HG03460 (cell line): ENCODE measurements around the gene ASB18.

Source experiments
- ATAC-seq: cut with Tn5 transposase; IDR thresholded peaks from one replicate; pipeline ENCODE4 v1.9.1; 2021; ENCODE audit not compliant: unreplicated experiment

Gene ASB18

GRCh38 chr2:236209996-236210395 is 54.2 kb downstream of the ASB18 start:
- ATAC-seq: no peak

GRCh38 chr2:236209535-236209934 is 54.7 kb downstream of the ASB18 start:
- ATAC-seq: no peak

- ATAC-seq: no peak
Observed at GRCh38 chr2:236208019-236208926, 55.9 kb downstream of the ASB18 start.

DNA sequence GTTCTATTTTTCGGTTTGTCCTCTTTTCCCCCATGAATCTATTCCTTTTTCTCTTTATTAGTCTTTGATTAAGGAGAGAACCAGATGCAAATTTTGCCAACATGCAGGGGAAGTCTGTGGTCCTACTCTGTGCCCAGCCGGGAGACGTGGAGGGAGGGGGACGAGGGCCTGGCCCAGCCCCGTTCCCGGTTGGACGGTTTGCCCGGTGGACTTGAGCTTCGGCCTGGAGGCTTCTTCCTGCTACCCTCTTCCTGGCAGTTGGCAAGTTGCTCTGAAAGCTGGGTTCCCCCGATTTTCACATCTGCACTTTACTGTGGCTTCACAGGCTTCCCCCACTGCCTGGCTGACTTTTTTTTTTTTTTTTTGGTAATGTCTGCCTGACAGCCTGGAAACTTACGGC is 56.7 kb downstream of the ASB18 start:
- ATAC-seq: no peak

GRCh38 chr2:236205867-236206645 is 58.1 kb downstream of the ASB18 start:
- ATAC-seq: no peak

GRCh38 chr2:236204953-236205352 is 59.3 kb downstream of the ASB18 start:
- ATAC-seq: no peak

DNA sequence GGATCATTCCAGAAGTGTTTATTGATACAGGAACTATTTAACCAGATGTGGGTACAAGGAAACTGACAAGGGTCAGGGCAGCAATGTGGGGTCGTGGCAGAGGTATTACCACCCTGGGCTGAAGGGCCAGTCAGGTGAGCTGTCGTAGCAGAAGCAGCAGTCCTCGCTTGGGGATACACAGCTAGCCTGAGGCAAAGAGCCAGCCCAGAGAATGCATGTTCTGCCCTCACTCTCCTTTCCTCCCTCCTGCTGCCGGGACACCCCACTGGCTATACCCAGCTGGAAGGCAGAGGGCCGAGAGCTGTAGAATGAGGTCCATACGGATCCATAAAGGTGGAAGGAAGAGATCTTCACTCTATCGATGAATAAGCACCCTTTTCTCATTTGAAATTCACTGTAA is 63.8 kb downstream of the ASB18 start:
- ATAC-seq: no peak

- ATAC-seq: no peak
Observed at GRCh38 chr2:236196366-236196765, 67.8 kb downstream of the ASB18 start.

- no peak for ATAC-seq
Observed at GRCh38 chr2:236195726-236196125, 68.5 kb downstream of the ASB18 start.

DNA sequence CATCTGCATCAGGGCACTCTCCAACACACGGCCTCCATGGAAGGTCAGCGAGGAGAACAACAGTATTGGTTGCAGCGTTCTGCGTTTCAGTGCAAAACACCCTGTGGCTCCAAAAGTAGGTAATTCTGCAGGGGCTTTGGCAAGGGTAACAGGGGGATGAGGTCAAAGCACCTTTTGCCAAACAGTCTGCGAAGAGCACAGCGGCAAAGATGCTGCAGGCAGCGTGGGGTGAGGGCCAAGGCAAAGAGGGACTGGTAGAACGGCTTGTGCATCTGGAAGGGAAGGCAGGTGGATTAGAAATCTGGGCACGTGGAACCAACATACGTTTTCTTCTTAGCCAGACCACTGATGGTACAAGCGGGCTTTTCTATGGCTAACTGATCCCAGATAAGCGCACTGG is 69.4 kb downstream of the ASB18 start:
- no peak for ATAC-seq

- no peak for ATAC-seq
Observed at GRCh38 chr2:236193026-236193425, 71.2 kb downstream of the ASB18 start.

- no peak for ATAC-seq
Observed at GRCh38 chr2:236190674-236191073, 73.5 kb downstream of the ASB18 start.

- ATAC-seq: no peak
Observed at GRCh38 chr2:236184701-236185100, 79.5 kb downstream of the ASB18 start.

DNA sequence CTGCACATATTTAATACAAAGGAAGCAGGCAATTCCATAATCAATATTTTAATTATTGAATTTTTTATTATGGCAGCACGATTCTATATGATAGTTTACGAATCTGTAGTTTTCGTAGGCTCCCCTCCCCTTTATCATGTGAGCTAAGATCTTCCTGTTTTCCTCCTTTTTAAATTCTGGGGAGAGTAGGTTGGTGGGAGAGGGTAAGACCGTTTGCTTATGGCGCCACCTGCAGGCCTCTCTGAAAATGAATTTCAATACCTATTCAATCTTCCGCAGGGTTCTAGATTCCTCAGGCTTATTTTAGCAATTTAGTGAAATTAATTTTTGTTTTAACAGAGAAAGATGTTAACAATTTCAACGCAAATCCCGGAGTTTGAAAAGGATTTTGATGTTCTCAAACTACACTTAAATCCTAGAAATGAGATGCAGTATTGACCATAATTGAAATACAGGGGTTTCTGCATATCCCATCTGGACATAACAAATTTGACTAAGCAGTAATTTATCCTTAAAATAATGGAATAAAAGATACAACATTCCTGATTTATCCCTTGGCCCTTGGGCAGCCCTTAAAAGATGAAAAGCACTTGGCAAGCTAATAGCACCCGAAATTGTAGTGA is 83.3 kb downstream of the ASB18 start:
- ATAC-seq: no peak

DNA sequence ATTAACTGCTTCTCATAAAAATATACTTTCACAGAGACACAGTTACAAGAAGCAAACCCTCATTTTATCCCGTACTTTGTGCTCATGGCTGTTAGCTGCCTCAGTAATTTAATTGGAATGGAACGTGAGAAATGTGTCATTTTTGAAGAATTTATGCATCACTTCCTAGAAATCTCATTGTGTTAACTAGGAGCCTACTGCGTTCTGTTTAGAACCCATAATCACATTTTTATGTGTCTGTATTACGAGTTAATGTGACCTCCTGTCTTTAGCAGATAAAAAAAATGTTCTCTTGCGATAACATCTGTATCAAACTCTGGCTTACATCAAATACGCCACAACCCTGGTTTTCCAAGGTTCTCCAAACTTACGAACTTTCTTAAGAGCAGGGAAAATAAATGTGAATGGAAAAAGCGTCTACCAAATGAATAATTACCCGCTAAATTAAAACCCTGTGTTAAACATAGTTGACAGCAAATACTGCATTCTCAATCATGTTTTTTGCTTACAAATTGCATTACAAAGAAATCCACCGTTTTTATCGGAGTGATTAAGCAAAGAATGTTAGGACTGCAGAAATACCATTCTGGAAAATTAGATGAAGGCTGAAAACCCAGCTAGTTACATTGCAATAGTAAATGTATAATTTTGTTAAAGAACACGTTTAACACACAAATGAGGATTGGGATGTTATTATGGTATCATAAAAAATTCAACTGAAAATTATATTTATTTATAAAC is 84.0 kb downstream of the ASB18 start:
- ATAC-seq: no peak

DNA sequence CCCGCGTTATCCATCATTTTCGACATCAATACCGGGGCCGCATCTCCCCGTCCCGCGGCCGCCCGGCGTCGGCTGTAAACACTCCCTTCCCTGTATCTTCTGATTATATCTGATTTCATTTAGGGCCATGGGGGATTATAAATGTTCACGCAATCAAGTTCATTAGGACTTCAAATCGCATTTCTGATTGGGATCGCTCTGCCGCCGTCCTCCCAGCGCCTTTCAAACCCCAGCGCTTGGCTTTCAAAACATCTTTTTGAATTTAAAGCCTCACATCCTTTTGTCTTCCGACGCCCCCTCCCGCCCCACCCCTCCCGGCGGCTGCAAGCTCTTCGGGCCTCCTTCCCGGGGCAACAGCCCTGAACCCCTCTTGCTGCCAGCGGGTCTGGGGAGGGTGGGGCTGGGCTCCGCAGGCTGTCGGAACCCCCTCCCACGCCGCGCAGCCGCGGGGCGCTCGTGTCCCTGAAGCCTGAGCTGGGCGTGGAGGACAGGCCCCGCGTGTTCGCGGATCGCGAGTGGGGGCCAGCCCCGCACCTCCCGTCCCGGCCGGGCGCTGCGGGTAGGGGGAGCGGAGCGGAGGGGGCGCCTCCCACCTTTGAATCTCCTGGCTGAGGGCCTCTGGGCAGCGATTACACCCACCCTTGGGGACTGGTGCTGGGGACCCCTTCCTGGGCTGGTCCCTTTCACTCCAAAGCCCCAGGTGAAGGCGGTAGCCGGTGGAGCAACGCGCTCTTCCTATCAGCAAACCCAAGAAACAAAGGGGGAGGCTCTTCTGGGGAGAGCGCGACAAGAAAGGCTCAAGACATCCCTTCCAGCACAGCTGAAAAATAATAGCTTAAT is 84.8 kb downstream of the ASB18 start:
- no peak for ATAC-seq

DNA sequence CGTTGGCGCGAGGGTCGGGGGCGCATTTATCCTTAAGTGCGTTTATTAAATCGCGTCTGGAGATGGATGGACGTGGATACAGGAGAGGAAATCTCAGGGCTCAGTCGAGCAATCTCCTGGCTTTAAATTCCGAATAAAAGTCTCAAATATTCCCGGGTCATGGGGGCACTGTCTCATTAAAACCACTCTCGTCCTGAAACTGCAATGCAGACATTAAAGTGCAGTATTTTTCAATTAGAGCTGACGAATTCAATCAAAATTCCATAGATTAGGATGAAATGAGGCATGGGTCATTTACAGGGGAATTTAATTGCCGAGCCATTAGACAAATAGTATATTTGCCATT is 85.3 kb downstream of the ASB18 start:
- ATAC-seq: no peak

DNA sequence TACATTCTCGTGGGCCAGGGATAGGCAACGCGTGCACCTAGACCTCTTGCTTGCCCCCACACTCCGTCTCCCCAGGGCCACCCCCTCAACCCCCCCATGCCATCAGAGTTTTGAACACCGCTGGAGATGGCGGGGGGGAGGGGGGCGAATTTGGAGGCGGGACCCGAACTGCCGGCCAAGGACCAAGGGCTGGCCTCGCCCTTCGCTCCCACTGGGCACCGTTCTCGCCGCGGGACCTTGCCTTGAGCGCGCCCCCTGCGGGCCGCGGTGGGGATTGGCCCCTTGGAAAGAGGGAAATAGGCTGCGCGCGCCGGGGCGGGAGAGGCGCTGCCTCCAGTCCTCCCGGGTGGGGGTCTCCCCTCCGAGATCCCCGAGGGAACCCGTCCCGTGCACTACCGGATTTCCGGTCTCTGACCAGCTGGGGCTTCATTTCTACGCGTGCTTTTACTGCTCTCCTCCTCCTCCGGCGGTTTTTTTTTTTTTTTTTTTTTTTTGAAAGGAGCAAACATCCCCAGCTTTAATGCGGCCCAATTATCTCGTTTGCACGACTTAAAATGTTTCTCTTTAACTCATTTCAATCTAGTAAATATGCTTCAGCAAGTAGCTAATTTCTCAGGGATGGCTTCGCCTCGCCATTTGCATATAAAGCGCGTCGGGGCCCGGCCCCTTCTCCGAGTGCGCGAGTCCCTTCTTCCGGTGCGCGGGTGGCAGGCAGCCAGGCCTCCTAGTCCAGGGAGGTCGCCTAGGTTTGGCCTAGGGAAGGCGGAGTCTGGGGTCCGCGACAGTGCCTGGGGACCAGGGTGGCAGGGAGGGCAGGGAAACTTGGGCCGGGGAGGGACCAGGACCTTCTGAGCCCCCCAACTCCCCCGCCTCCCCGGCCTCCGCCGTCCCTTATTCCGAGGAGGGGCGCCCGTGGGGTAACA is 86.0 kb downstream of the ASB18 start:
- ATAC-seq: no peak

GRCh38 chr2:236177604-236177966 is 86.6 kb downstream of the ASB18 start:
- ATAC-seq: no peak
